ENCODE data around the gene FBLN1.
A peak's percentile ranks its signal among the peaks of the same experiment; 100 is the strongest.

Gene FBLN1

GRCh38 chr22:45516923-45517675 lies 14.4 kb downstream of the FBLN1 start:
- no peak overlapping the region for H3K4me3 Mint-ChIP-seq
- H3K36me3 Mint-ChIP-seq (ENCODE audit: low read depth), result peaks cover 14% of the 10 kb centered on the region
- no peaks in the 10 kb centered on the region for H3K9me3 Mint-ChIP-seq
- DNase-seq, result no peak
- peaks cover 57% of the 10 kb centered on the region for H3K4me1 Mint-ChIP-seq
- no peak overlapping the region for H3K27ac Mint-ChIP-seq
- H3K27me3 Mint-ChIP-seq (ENCODE audit: low read depth, poor library complexity), result no peaks in the 10 kb centered on the region
- no peak for TF ChIP-seq CTCF (IDR thresholded peaks at IDR 0.05)

GRCh38 chr22:45518136-45518535 lies 15.5 kb downstream of the FBLN1 start:
- peaks cover 20% of the 10 kb centered on the region for H3K36me3 Mint-ChIP-seq (ENCODE audit: low read depth)
- no peak for DNase-seq
- no peak overlapping the region for H3K4me3 Mint-ChIP-seq
- no peak for TF ChIP-seq CTCF (IDR thresholded peaks at IDR 0.05)
- H3K9me3 Mint-ChIP-seq, result no peaks in the 10 kb centered on the region
- peaks cover 47% of the 10 kb centered on the region for H3K4me1 Mint-ChIP-seq
- H3K27ac Mint-ChIP-seq, result peak overlapping the region; percentile 75
- H3K27me3 Mint-ChIP-seq (ENCODE audit: low read depth, poor library complexity), result no peaks in the 10 kb centered on the region

GRCh38 chr22:45518580-45518991 lies 15.9 kb downstream of the FBLN1 start:
- peak overlapping the region; percentile 42 for H3K27ac Mint-ChIP-seq
- no peak for TF ChIP-seq CTCF (IDR thresholded peaks at IDR 0.05)
- DNase-seq, result no peak
- H3K27me3 Mint-ChIP-seq (ENCODE audit: low read depth, poor library complexity), result no peaks in the 10 kb centered on the region
- no peaks in the 10 kb centered on the region for H3K9me3 Mint-ChIP-seq
- no peak overlapping the region for H3K4me3 Mint-ChIP-seq
- peaks cover 20% of the 10 kb centered on the region for H3K36me3 Mint-ChIP-seq (ENCODE audit: low read depth)
- peaks cover 43% of the 10 kb centered on the region for H3K4me1 Mint-ChIP-seq

DNA sequence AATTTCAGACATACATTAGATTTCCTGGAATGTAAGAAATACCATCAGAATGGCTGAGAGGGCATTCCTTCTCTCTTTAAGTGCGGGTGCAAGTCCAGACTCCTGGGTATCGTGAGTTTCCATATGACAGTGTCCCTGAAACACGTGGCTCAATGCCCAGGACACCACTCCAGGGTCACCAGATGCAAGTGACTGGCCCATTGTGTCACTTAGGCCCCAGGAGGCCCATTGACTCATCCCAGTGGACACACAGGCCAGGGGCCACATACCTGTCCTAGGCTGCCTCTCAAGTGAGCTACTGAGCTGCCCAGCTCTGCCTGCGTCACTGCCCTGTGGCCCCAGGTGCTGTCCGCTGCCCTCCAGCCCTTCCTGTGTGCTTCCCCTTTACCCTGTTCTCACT lies 18.5 kb downstream of the FBLN1 start:
- Mint-ChIP-seq H3K4me1 (peaks cover 17% of the 10 kb centered on the region), H3K4me3 (no peak overlapping the region), H3K9me3 (no peaks in the 10 kb centered on the region), H3K36me3 (ENCODE audit: low read depth) (peaks cover 21% of the 10 kb centered on the region), H3K27ac (no peak overlapping the region), H3K27me3 (ENCODE audit: low read depth, poor library complexity) (no peaks in the 10 kb centered on the region)
- no peak for DNase-seq
- no peak for TF ChIP-seq CTCF (IDR thresholded peaks at IDR 0.05)

DNA sequence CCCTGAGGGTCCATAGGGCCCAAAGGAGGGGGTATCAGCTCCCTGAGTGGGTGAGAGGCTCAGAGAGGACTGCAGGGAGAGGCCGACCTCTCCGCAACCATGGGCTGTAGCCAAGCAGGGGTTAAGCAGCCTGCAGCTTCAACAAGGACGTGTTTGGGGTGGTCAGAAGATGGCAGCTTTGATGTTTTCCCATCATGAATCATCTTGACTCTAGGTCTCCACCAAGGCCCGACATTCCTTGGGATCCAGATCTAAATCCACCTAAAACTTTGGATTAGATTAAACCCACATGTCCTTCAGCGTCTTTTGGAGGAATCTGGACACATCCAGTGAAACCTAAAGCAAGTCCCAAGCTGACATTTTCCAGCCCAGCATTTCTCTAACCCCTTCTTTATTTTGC lies 19.8 kb downstream of the FBLN1 start:
- peaks cover 8% of the 10 kb centered on the region for H3K4me1 Mint-ChIP-seq
- H3K9me3 Mint-ChIP-seq, result no peaks in the 10 kb centered on the region
- H3K27me3 Mint-ChIP-seq (ENCODE audit: low read depth, poor library complexity), result no peaks in the 10 kb centered on the region
- peaks cover 34% of the 10 kb centered on the region for H3K36me3 Mint-ChIP-seq (ENCODE audit: low read depth)
- no peak overlapping the region for H3K27ac Mint-ChIP-seq
- no peak for DNase-seq
- H3K4me3 Mint-ChIP-seq, result no peak overlapping the region
- TF ChIP-seq CTCF (IDR thresholded peaks at IDR 0.05), result no peak

DNA sequence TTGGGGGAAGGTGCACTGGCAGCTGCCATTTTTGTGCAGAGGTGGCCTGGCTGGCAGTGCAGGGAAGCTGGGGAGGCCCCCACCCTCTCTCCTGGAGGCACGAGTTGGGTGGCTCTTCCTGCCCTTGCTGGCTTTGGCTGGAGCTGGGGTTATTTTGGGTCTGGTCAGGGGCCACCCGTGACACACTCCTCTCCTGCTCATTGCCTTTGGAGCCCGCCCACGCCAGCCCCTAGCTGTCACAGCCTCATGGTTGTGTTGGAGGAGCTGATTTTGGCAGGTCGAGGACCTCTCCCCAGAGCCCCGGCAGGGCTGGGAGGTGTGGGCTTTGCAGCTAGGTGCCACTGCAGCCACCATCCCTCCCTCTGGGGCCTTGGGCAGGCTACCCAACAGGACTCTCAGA lies 21.5 kb downstream of the FBLN1 start:
- Mint-ChIP-seq H3K27me3 (ENCODE audit: low read depth, poor library complexity) (no peaks in the 10 kb centered on the region), H3K4me1 (no peaks in the 10 kb centered on the region), H3K27ac (no peak overlapping the region), H3K36me3 (ENCODE audit: low read depth) (peaks cover 38% of the 10 kb centered on the region), H3K9me3 (no peaks in the 10 kb centered on the region), H3K4me3 (no peak overlapping the region)
- DNase-seq, result no peak
- no peak for TF ChIP-seq CTCF (IDR thresholded peaks at IDR 0.05)
